NCI-H774 (cell line): ENCODE measurements around the gene GTPBP2.

Experiments used
- DNase-seq: peaks from one replicate; lab custom pipeline; 2025; lab: John Stamatoyannopoulos, UW

Gene GTPBP2

DNA sequence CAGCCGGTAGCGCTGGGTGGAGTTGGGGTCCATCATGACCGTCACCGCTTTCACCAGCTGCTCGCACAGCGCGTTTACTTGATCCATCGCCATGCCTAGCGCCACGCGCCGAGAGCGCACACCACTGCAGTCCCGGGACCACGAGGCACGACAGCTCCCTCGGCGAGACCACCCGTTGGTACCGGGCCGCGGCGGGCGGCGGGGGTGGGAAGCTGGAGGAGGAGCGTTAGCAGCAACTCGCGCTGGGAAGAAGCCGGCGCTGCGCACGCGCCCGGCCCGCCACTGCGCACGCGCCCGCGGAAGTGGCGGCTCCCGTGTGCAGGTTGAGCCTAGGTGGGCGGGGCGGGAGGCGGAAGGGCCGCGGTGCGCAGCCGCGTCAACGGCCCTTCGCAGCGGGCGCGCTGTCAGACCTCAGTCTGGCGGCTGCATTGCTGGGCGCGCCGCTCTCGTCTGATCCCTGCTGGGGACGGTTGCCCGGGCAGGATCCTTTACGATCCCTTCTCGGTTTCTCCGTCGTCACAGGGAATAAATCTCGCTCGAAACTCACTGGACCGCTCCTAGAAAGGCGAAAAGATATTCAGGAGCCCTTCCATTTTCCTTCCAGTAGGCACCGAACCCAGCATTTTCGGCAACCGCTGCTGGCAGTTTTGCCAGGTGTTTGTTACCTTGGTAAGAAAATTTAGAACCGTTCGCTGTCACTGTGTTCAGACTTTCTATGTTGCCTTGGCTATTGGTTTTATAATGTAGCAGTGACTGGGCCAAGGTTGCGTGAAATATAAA, 53.1 kb downstream of the GTPBP2 start, which contains the start of the genes POLH and XPO5:
POLH (plus strand) TSS at position 414 of the 780 bp plus-strand sequence. CDS start 6,135 bp downstream, outside the sequence.
XPO5 (minus strand) TSS at position 267 of the 780 bp plus-strand sequence; CDS start at position 93, 174 bp downstream.
- peak; percentile 90 for DNase-seq

DNA sequence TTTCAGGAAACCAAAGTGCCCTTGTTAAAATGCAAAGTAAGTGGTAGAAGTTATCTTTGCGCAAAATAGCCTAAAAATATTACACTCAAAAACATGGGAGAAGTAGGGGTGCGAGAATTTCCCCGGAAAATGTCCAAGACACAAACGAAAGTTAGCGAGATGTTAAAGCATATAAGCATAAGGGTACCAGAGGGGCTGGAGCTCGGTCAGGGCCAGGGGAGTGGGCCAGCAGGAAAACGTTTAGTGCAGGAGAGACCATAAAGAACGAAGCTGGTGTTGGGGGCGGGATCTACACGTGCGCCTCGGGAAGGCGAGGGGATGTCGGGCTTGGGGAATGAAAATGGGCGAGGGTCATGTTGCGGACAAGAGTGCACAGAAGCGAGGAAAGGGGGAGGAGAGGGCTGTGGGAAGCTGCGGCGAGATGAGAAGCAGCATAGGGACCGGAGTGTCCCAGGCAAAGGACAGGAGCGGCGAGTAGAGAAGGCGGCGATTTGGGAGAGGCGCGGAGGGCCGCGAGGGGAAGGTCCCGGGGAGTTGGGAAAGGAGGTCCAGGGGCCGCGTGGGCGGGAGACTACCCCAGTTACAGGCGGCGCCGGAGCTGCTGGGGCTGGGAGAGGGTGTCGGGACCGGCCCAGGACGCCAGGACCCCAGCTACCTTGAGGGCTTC, 53.8 kb downstream of the GTPBP2 start:
- DNase-seq, result no peak

DNA sequence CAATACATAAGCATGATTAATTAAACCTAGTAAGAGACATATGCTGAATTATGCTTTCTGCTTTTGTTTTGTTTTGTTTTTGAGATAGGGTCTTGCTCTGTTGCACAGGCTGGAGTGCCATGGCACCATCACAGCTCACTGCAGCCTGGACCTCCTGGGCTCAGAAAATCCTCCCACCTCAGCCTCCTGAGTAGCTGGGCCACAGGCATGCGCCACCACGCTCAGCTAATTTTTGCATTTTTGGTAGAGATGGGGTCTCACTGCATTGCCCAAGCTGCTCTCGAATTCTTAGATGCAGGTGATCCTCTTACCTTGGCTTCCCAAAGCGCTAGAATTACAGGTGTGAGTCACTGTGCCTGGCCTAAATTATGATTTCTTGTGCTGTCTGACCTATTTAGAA, 57.0 kb downstream of the GTPBP2 start:
- DNase-seq, result no peak

DNA sequence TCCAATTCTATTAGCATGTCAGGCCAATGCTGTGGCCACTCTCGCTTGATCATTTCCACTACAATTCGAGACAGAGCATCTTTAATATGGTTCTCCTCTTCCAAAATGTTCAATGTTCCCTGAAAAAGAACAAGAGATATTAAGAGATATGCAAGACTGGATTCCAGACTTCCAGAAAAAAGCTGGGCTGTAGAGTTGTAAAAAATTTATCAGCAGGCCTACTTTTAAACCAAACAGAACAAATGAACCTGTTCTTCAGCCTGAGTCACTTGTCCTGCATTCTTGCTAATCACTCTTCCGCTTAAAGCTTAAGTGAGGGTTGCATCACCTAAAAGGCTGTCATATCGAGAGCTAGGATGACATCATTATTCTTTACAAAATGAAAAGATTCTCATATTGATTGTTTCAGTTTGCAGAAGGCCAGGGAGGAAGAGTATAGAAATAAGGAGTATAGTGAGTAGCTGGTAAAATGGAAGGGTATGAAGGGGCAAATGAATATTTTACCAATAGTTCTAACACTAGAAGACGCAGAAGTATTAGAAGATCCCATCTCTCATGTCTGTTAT, 58.1 kb downstream of the GTPBP2 start:
- no peak for DNase-seq
